Endothelial cell of umbilical vein (primary cell): ENCODE results near the gene ZFR2. TPM values are rescaled to one million over a fixed set of nuclear protein-coding genes. Genes with fewer than 3 reads are reported as not detected.

Experiments used
- BruUV-seq: library from RNA; stranded (reverse); fragments of 400-500 nt; replicated peaks from 2 replicates; lab custom pipeline; 2021; lab: Mats Ljungman, UMichigan
- CTCF ChIA-PET: fragments of 300-600, 350-600 bp; sonication (Branson Sonifier 250); formaldehyde crosslinking; loops from one replicate; lab custom pipeline; 2021; ENCODE audit warnings: antibody characterized with exemption, inconsistent platforms; lab: Charles Lee
- POLR2A ChIA-PET: fragments of 300-600, 350-600 bp; sonication (Branson Sonifier 250); formaldehyde crosslinking; loops from one replicate; lab custom pipeline; 2021; ENCODE audit warnings: antibody characterized with exemption, inconsistent platforms; lab: Charles Lee
- DNase-seq: peaks from one replicate; pipeline ENCODE4 v3.0.0-alpha.2; 2011; ENCODE audit warnings: low read depth, low spot score
- FAIRE-seq: peaks from 2 replicates; lab custom pipeline; 2011; peaks lifted over from hg19 to GRCh38; lab: Jason Lieb, UNC
- H2AFZ ChIP-seq: 2 replicates; pipeline ENCODE4 v1.6.0; 2012; ENCODE audit warnings: low read depth, low read length, control low read depth, inconsistent platforms
- H3K27ac ChIP-seq: 2 replicates; pipeline ENCODE4 v1.5.1; 2011; ENCODE audit warnings: low read depth, mild to moderate bottlenecking, control low read depth, low read length, moderate library complexity; ENCODE audit not compliant: insufficient read depth
- H3K27me3 ChIP-seq, 2 experiments: 2 replicates each; pipeline versions ENCODE4 v1.6.0 to v1.6.1; 2011; ENCODE audit warnings: low read length in 2 of 2, mixed read lengths in 1 of 2; ENCODE audit not compliant: control insufficient read depth in 2 of 2, insufficient read depth in 2 of 2
- H3K36me3 ChIP-seq, 2 experiments: 2 replicates in 1 of 2; 3 replicates in 1 of 2; pipeline ENCODE4 v1.5.1; 2011; ENCODE audit warnings: low read length in 2 of 2, mild to moderate bottlenecking in 1 of 2, moderate library complexity in 1 of 2; ENCODE audit not compliant: control insufficient read depth in 2 of 2, insufficient read depth in 2 of 2; ENCODE audit errors: extremely low read depth in 1 of 2
- H3K4me1 ChIP-seq: 3 replicates; pipeline ENCODE4 v1.5.1; 2011; ENCODE audit warnings: mild to moderate bottlenecking, low read length; ENCODE audit not compliant: control insufficient read depth, insufficient read depth; ENCODE audit errors: extremely low read depth
- H3K4me2 ChIP-seq: 2 replicates; pipeline ENCODE4 v1.6.1; 2011; ENCODE audit warnings: low read length, control low read depth, mixed read lengths; ENCODE audit not compliant: insufficient read depth
- H3K4me3 ChIP-seq, 3 experiments: fragments of 200-600 bp in 1 of 3; sonication (generic), shearing (Covaris generic) in 1 of 3; replicated peaks in 1 of 3; 2 replicates each; pipeline ENCODE4 v1.5.1; 2011 to 2016; ENCODE audit warnings: control low read depth in 3 of 3, low read length in 3 of 3, mild to moderate bottlenecking in 2 of 3, inconsistent platforms in 1 of 3, low read depth in 1 of 3, moderate library complexity in 1 of 3; ENCODE audit not compliant: insufficient read depth in 1 of 3
- H3K79me2 ChIP-seq: 2 replicates; pipeline ENCODE4 v1.6.0; 2012; ENCODE audit warnings: low read length, inconsistent platforms; ENCODE audit not compliant: control insufficient read depth, insufficient read depth
- H3K9ac ChIP-seq: replicated peaks from 2 replicates; pipeline ENCODE3; 2011; ENCODE audit warnings: low read length, control low read depth; ENCODE audit not compliant: insufficient read depth; ENCODE audit errors: extremely low read depth
- H3K9me1 ChIP-seq: replicated peaks from 3 replicates; pipeline ENCODE4 v1.6.0; 2011; ENCODE audit warnings: mild to moderate bottlenecking, low read length; ENCODE audit not compliant: control insufficient read depth, insufficient read depth; ENCODE audit errors: extremely low read depth
- H3K9me3 ChIP-seq: replicated peaks from 2 replicates; pipeline ENCODE4 v1.5.1; 2012; ENCODE audit warnings: low read length, inconsistent platforms; ENCODE audit not compliant: control insufficient read depth, insufficient read depth
- H4K20me1 ChIP-seq: replicated peaks from 2 replicates; pipeline ENCODE3; 2011; ENCODE audit warnings: mild to moderate bottlenecking, low read length; ENCODE audit not compliant: control insufficient read depth, insufficient read depth; ENCODE audit errors: extremely low read depth
- EZH2 ChIP-seq: IDR thresholded peaks from 2 replicates; pipeline ENCODE4 v1.6.1; 2012; ENCODE audit warnings: borderline replicate concordance, low read depth, mild to moderate bottlenecking, moderate library complexity, low read length, inconsistent platforms; ENCODE audit not compliant: severe bottlenecking
- FOS ChIP-seq: IDR thresholded peaks from 2 replicates; pipeline ENCODE4 v1.6.1; 2011; ENCODE audit warnings: mild to moderate bottlenecking, low read length, moderate library complexity, borderline replicate concordance; ENCODE audit not compliant: insufficient read depth
- GATA2 ChIP-seq: IDR thresholded peaks from 2 replicates; pipeline ENCODE4 v1.7.0; 2011; ENCODE audit warnings: low read depth, mild to moderate bottlenecking, moderate library complexity, mixed read lengths, low read length; ENCODE audit not compliant: insufficient read length, insufficient read depth
- JUN ChIP-seq: IDR thresholded peaks from 2 replicates; pipeline ENCODE4 v1.6.1; 2011; ENCODE audit warnings: borderline replicate concordance, low read depth; ENCODE audit not compliant: insufficient read length, insufficient read depth
- MYC ChIP-seq: IDR thresholded peaks from one replicate; pipeline ENCODE4 v1.6.1; 2011; ENCODE audit warnings: mild to moderate bottlenecking, low read depth, low read length
- POLR2A ChIP-seq: IDR thresholded peaks from 2 replicates; pipeline ENCODE4 v1.6.1; 2012; ENCODE audit warnings: low read depth, mild to moderate bottlenecking, control low read depth, low read length
- POLR2AphosphoS5 ChIP-seq: IDR thresholded peaks from 2 replicates; pipeline ENCODE4 v1.6.1; 2012; ENCODE audit warnings: low read depth, mild to moderate bottlenecking, control low read depth, low read length, moderate library complexity; ENCODE audit not compliant: insufficient read depth
- dilution Hi-C: fragments of 300-500 bp; cut with MboI; formaldehyde crosslinking; loops from one replicate; pipeline ENCODE4 v1.15.0; 2019; ENCODE audit warnings: low sequenced_read_pairs; ENCODE audit not compliant: extremely low pct_ligation_motif_present
- intact Hi-C: fragments of 100-400 bp; cut with micrococcal nuclease; formaldehyde crosslinking; loops from one replicate; pipeline ENCODE4 v1.10.0; 2022
- polyA plus RNA-seq, 4 experiments: library from polyadenylated mRNA; depleted of rRNA in 3 of 4; stranded (reverse) in 3 of 4; unstranded in 1 of 4; fragments of >200 nt; gene quantifications; 2 replicates each; pipeline versions ENCODE4 v1.2.1 to v1.2.3, GENCODE V29; 2011 to 2012; ENCODE audit warnings: missing spikeins in 1 of 4
- total RNA-seq: library from RNA; stranded (reverse); gene quantifications from 2 replicates; pipeline ENCODE4 v1.2.3, GENCODE V29; 2021
- TF ChIP-seq, protein P1 (sequence below), 2 donors: IDR thresholded peaks; 1 replicate in 1 of 2; 2 replicates in 1 of 2; pipeline ENCODE4 v1.5.1; 2011; ENCODE audit warnings: low read length in 2 of 2, mild to moderate bottlenecking in 2 of 2, moderate library complexity in 2 of 2, control low read depth in 1 of 2, inconsistent platforms in 1 of 2, low read depth in 1 of 2; ENCODE audit not compliant: insufficient read depth in 1 of 2; ENCODE audit errors: extremely low read depth in 1 of 2
- TF ChIP-seq, protein P2 (sequence below): IDR thresholded peaks from 2 replicates; pipeline ENCODE4 v1.6.1; 2011; ENCODE audit not compliant: insufficient read depth, insufficient read length

ZFR2 gene
- total and polyA plus RNA-seq, 2 donors (not counting 3 experiments of a cell fraction or from before 2014, with no cell fraction given) = not detected

- H3K27me3 ChIP-seq = no peaks in the 10 kb centered on the region
- H3K4me3 ChIP-seq = no peak overlapping the region
- no peak for TF ChIP-seq MYC
- TF ChIP-seq JUN = no peak
- no peak for TF ChIP-seq POLR2AphosphoS5
- no peak for TF ChIP-seq FOS
- no peak for TF ChIP-seq GATA2
- TF ChIP-seq, protein P1, sequence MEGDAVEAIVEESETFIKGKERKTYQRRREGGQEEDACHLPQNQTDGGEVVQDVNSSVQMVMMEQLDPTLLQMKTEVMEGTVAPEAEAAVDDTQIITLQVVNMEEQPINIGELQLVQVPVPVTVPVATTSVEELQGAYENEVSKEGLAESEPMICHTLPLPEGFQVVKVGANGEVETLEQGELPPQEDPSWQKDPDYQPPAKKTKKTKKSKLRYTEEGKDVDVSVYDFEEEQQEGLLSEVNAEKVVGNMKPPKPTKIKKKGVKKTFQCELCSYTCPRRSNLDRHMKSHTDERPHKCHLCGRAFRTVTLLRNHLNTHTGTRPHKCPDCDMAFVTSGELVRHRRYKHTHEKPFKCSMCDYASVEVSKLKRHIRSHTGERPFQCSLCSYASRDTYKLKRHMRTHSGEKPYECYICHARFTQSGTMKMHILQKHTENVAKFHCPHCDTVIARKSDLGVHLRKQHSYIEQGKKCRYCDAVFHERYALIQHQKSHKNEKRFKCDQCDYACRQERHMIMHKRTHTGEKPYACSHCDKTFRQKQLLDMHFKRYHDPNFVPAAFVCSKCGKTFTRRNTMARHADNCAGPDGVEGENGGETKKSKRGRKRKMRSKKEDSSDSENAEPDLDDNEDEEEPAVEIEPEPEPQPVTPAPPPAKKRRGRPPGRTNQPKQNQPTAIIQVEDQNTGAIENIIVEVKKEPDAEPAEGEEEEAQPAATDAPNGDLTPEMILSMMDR (IDR thresholded peaks at IDR 0.05; ENCODE audit: extremely low read depth in 1 of 2, insufficient read depth in 1 of 2, low read depth in 1 of 2, low read length in 2 of 2) = no peak
- no peak for TF ChIP-seq EZH2
- TF ChIP-seq, protein P2, sequence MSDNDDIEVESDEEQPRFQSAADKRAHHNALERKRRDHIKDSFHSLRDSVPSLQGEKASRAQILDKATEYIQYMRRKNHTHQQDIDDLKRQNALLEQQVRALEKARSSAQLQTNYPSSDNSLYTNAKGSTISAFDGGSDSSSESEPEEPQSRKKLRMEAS = no peak
- no peak for TF ChIP-seq POLR2A
- H3K4me2 ChIP-seq = no peak overlapping the region
- POLR2A ChIA-PET = no interaction called here
- dilution Hi-C loops = no loop called here
- H3K36me3 ChIP-seq = no peaks in the 10 kb centered on the region
- FAIRE-seq (no peak), DNase-seq (no peak)
- no peaks in the 10 kb centered on the region for H3K79me2 ChIP-seq
- intact Hi-C loops = no loop called here
- no peaks in the 10 kb centered on the region for H3K9me1 ChIP-seq
- H4K20me1 ChIP-seq = no peaks in the 10 kb centered on the region
- CTCF ChIA-PET = interaction anchor here (2.9 kb wide), 1 partner anchor 11 kb away, joined by 19 read pairs; no protein-coding TSS in a partner anchor
- no TSS peak for BruUV-seq
- H2AFZ ChIP-seq = no peak overlapping the region
- H3K9me3 ChIP-seq = no peaks in the 10 kb centered on the region
- H3K4me1 ChIP-seq = no peaks in the 10 kb centered on the region
- H3K9ac ChIP-seq = no peak overlapping the region
- no peak overlapping the region for H3K27ac ChIP-seq
These were observed 35.1 kb downstream of the ZFR2 start for GRCh38 chr19:3833578-3834348.
